Neuronal stem cell (in vitro differentiated cells): Measurements from ENCODE around the gene RNF181.

Experiments used
- DNase-seq: peaks from one replicate; pipeline ENCODE4 v3.0.0-alpha.2; 2013; ENCODE audit warnings: low spot score
- H2AFZ ChIP-seq: one replicate; pipeline ENCODE4 v1.6.1; 2013; ENCODE audit warnings: mild to moderate bottlenecking, low read length, inconsistent platforms
- H2AK5ac ChIP-seq: 2 replicates; pipeline ENCODE4 v1.6.1; 2013; ENCODE audit warnings: low read depth, mild to moderate bottlenecking, inconsistent platforms, low read length, moderate library complexity, mixed read lengths
- H2BK120ac ChIP-seq: 2 replicates; pipeline ENCODE4 v1.6.1; 2013; ENCODE audit warnings: low read depth, mild to moderate bottlenecking, inconsistent platforms, low read length, moderate library complexity, mixed read lengths
- H2BK12ac ChIP-seq: one replicate; pipeline ENCODE4 v1.6.1; 2013; ENCODE audit warnings: low read length, inconsistent platforms
- H2BK15ac ChIP-seq: 2 replicates; pipeline ENCODE4 v1.6.1; 2013; ENCODE audit warnings: mild to moderate bottlenecking, low read length, inconsistent platforms, mixed read lengths
- H2BK5ac ChIP-seq: one replicate; pipeline ENCODE4 v1.6.1; 2013; ENCODE audit warnings: inconsistent platforms, mild to moderate bottlenecking, low read length, moderate library complexity
- H3K14ac ChIP-seq: one replicate; pipeline ENCODE4 v1.6.1; 2013; ENCODE audit warnings: low read length, inconsistent platforms
- H3K18ac ChIP-seq: 2 replicates; pipeline ENCODE4 v1.6.1; 2013; ENCODE audit warnings: low read length, inconsistent platforms
- H3K23ac ChIP-seq: 2 replicates; pipeline ENCODE4 v1.6.1; 2013; ENCODE audit warnings: low read depth, mild to moderate bottlenecking, mixed read lengths, low read length, inconsistent platforms; ENCODE audit not compliant: poor library complexity
- H3K27ac ChIP-seq: replicated peaks from 3 replicates; pipeline ENCODE4 v1.5.1; 2013; ENCODE audit warnings: low read length, inconsistent platforms
- H3K27me3 ChIP-seq, 3 experiments: 2 replicates each; pipeline ENCODE4 v1.6.1; 2013; ENCODE audit warnings: low read length in 3 of 3, mild to moderate bottlenecking in 2 of 3, inconsistent platforms in 1 of 3, low read depth in 1 of 3, mixed read lengths in 1 of 3, moderate library complexity in 1 of 3; ENCODE audit not compliant: control insufficient read depth in 3 of 3, insufficient read depth in 3 of 3
- H3K36me3 ChIP-seq, 2 donors: replicated peaks in 1 of 2; 2 replicates each; pipeline ENCODE4 v1.6.1; 2013; ENCODE audit warnings: low read length in 2 of 2; ENCODE audit not compliant: control insufficient read depth in 2 of 2, insufficient read depth in 2 of 2
- H3K4ac ChIP-seq: 2 replicates; pipeline ENCODE4 v1.6.1; 2013; ENCODE audit warnings: inconsistent platforms, mild to moderate bottlenecking, low read length, moderate library complexity
- H3K4me1 ChIP-seq, 2 donors: 1 replicate in 1 of 2; 2 replicates in 1 of 2; pipeline ENCODE4 v1.6.1; 2013; ENCODE audit warnings: low read length in 2 of 2, low read depth in 1 of 2; ENCODE audit not compliant: control insufficient read depth in 2 of 2, insufficient read depth in 1 of 2
- H3K4me2 ChIP-seq: one replicate; pipeline ENCODE4 v1.6.1; 2013; ENCODE audit warnings: mild to moderate bottlenecking, low read length, inconsistent platforms; ENCODE audit not compliant: insufficient read depth, poor library complexity, severe bottlenecking
- H3K4me3 ChIP-seq, 2 donors: 2 replicates each; pipeline ENCODE4 v1.5.1; 2013; ENCODE audit warnings: low read length in 2 of 2, mild to moderate bottlenecking in 2 of 2, inconsistent platforms in 1 of 2, moderate library complexity in 1 of 2
- H3K79me1 ChIP-seq: one replicate; pipeline ENCODE4 v1.6.1; 2013; ENCODE audit warnings: low read depth, mild to moderate bottlenecking, inconsistent platforms, low read length, moderate library complexity
- H3K9ac ChIP-seq: one replicate; pipeline ENCODE4 v1.6.1; 2013; ENCODE audit warnings: mild to moderate bottlenecking, low read depth, low read length, inconsistent platforms; ENCODE audit not compliant: poor library complexity
- H3K9me3 ChIP-seq, 2 donors: replicated peaks in 1 of 2; 2 replicates each; pipeline versions ENCODE3 to v1.6.1; 2013; ENCODE audit warnings: low read length in 2 of 2, mild to moderate bottlenecking in 2 of 2, inconsistent platforms in 1 of 2, low read depth in 1 of 2, mixed read lengths in 1 of 2, moderate library complexity in 1 of 2; ENCODE audit not compliant: control insufficient read depth in 2 of 2, insufficient read depth in 1 of 2
- H4K8ac ChIP-seq: one replicate; pipeline ENCODE4 v1.6.1; 2013; ENCODE audit warnings: low read depth, mild to moderate bottlenecking, inconsistent platforms, low read length, moderate library complexity
- H4K91ac ChIP-seq: one replicate; pipeline ENCODE4 v1.6.1; 2013; ENCODE audit warnings: low read length, low read depth, mild to moderate bottlenecking, inconsistent platforms; ENCODE audit not compliant: poor library complexity
- WGBS, 2 donors: extraction: QIAGEN DNeasy Blood & Tissue Kit; methylation state at CpG; one replicate each; pipeline ENCODE4 v1.1.7; 2013; ENCODE audit warnings: missing lambda C conversion rate in 2 of 2, mixed read lengths in 1 of 2; ENCODE audit not compliant: insufficient read length in 2 of 2, insufficient replicate concordance in 1 of 2; ENCODE audit errors: extremely low coverage in 2 of 2; 5-methylcytosine and 5-hydroxymethylcytosine counted together

RNF181 gene

GRCh38 chr2:85631316-85631715 is 35.8 kb downstream of the RNF181 start:
- no peak overlapping the region for H4K8ac ChIP-seq
- no peaks in the 10 kb centered on the region for H3K4me1 ChIP-seq
- peaks cover 31 to 91% of the 10 kb centered on the region in 2 donors for H3K36me3 ChIP-seq
- WGBS, 2 donors, result no CpG with 5 or more reads among the region's 3 CpGs
- no peak overlapping the region for H4K91ac ChIP-seq
- no peak overlapping the region for H3K14ac ChIP-seq
- H3K79me1 ChIP-seq, result no peaks in the 10 kb centered on the region
- no peak overlapping the region for H3K4ac ChIP-seq
- no peak overlapping the region for H3K4me3 ChIP-seq
- H3K23ac ChIP-seq, result no peak overlapping the region
- H2BK15ac ChIP-seq, result no peak overlapping the region
- H3K27ac ChIP-seq, result no peak overlapping the region
- H3K9ac ChIP-seq, result no peak overlapping the region
- no peak for DNase-seq
- no peak overlapping the region for H3K4me2 ChIP-seq
- H3K18ac ChIP-seq, result no peak overlapping the region
- no peaks in the 10 kb centered on the region for H3K27me3 ChIP-seq
- H2AK5ac ChIP-seq, result no peak overlapping the region
- no peak overlapping the region for H2BK120ac ChIP-seq
- H2BK5ac ChIP-seq, result no peak overlapping the region
- no peak overlapping the region for H2AFZ ChIP-seq
- no peaks in the 10 kb centered on the region for H3K9me3 ChIP-seq
- H2BK12ac ChIP-seq, result no peak overlapping the region

DNA sequence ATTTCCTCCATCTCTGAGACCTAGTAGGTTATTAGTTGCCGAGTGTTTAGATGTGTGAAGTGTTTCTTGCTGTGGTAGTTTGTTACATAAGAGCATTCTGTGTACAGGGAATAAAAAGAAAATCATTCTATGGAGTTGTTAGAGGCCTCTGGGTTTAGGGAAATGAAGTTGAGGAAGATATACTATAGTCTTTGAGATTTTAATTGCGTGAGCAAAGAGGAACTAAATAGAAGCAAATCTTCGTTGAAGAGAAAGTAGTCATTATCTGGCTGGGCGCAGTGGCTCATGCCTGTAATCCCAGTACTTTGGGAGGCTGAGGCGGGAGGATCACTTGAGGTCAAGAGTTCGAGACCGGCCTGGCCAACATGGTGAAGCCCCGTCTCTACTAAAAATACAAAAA is 39.5 kb downstream of the RNF181 start:
- no peaks in the 10 kb centered on the region for H3K9me3 ChIP-seq
- no peak overlapping the region for H2AFZ ChIP-seq
- H3K4me2 ChIP-seq, result no peak overlapping the region
- no peak overlapping the region for H3K27ac ChIP-seq
- no peaks in the 10 kb centered on the region for H3K27me3 ChIP-seq
- peaks cover 49 to 92% of the 10 kb centered on the region in 2 donors for H3K36me3 ChIP-seq
- WGBS, 2 donors, result no CpG with 5 or more reads among the region's 8 CpGs
- H2BK12ac ChIP-seq, result no peak overlapping the region
- no peak for DNase-seq
- H3K14ac ChIP-seq, result no peak overlapping the region
- no peak overlapping the region for H2AK5ac ChIP-seq
- no peak overlapping the region for H3K4ac ChIP-seq
- no peak overlapping the region for H2BK5ac ChIP-seq
- H3K4me3 ChIP-seq, result no peak overlapping the region
- H2BK15ac ChIP-seq, result no peak overlapping the region
- H3K79me1 ChIP-seq, result no peaks in the 10 kb centered on the region
- no peak overlapping the region for H2BK120ac ChIP-seq
- H3K23ac ChIP-seq, result no peak overlapping the region
- H4K8ac ChIP-seq, result no peak overlapping the region
- no peak overlapping the region for H4K91ac ChIP-seq
- no peak overlapping the region for H3K9ac ChIP-seq
- no peak overlapping the region for H3K18ac ChIP-seq
- no peaks in the 10 kb centered on the region for H3K4me1 ChIP-seq

DNA sequence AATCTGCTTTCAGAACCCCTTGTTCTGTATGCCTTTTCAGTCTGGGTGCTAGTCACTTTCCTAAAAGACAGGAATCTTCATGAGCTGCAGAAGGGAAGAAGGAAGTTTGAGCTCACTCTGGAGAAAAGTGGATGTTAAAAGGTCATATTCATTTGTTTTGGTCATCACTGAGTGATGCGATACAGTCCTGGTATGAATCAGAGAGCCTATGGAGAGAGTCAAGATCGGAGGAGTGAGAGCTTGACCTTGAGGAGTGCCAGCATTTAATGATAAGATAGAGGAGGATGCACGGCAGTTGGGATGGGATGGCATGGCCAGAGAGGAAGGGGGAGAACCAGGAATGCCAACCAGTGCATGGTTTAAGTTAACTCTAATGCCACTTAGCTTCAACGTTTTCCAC is 40.1 kb downstream of the RNF181 start:
- no CpG with 5 or more reads among the region's 4 CpGs for WGBS, 2 donors
- peaks cover 46 to 92% of the 10 kb centered on the region in 2 donors for H3K36me3 ChIP-seq
- H3K79me1 ChIP-seq, result no peaks in the 10 kb centered on the region
- H2BK15ac ChIP-seq, result no peak overlapping the region
- no peaks in the 10 kb centered on the region for H3K4me1 ChIP-seq
- no peak overlapping the region for H3K14ac ChIP-seq
- no peak overlapping the region for H3K18ac ChIP-seq
- no peak overlapping the region for H3K4me3 ChIP-seq
- H3K27me3 ChIP-seq, result no peaks in the 10 kb centered on the region
- H3K23ac ChIP-seq, result no peak overlapping the region
- H2BK12ac ChIP-seq, result no peak overlapping the region
- no peak overlapping the region for H3K4me2 ChIP-seq
- no peak overlapping the region for H2AFZ ChIP-seq
- DNase-seq, result no peak
- H3K9me3 ChIP-seq, result no peaks in the 10 kb centered on the region
- no peak overlapping the region for H2BK5ac ChIP-seq
- no peak overlapping the region for H4K91ac ChIP-seq
- H4K8ac ChIP-seq, result no peak overlapping the region
- H3K9ac ChIP-seq, result no peak overlapping the region
- no peak overlapping the region for H2BK120ac ChIP-seq
- no peak overlapping the region for H3K27ac ChIP-seq
- H3K4ac ChIP-seq, result no peak overlapping the region
- no peak overlapping the region for H2AK5ac ChIP-seq

DNA sequence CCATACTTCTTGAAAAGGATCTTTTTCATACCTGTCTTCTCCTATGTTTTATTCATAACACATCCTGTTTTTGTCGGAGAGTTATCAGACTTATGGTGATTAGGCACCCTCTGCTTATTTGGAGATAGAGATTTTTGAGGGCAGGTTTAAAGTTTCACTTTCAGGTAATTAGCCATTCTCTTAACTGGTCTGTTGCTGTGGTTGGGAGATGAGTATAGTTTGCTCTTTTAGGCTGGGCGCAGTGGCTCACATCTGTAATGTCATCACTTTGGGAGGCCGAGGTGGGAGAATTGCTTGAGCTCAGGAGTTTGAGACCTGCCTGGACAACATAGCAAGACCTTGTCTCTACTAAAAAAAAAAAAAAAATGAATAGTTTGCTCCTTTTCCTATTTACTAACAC is 47.2 kb downstream of the RNF181 start:
- H3K27ac ChIP-seq, result no peak overlapping the region
- no peak overlapping the region for H2BK120ac ChIP-seq

More for the DNA sequence above, 47.2 kb downstream of the RNF181 start:
- Histone ChIP-seq H2BK5ac (no peak overlapping the region), H4K8ac (no peak overlapping the region), H3K4ac (no peak overlapping the region), H3K79me1 (no peaks in the 10 kb centered on the region), H4K91ac (no peak overlapping the region), H3K36me3 (peaks cover 54 to 98% of the 10 kb centered on the region in 2 donors), H3K9ac (no peak overlapping the region), H2AFZ (no peak overlapping the region), H3K23ac (no peak overlapping the region), H2AK5ac (no peak overlapping the region), H3K4me2 (no peak overlapping the region), H3K4me1 (no peaks in the 10 kb centered on the region), H3K27me3 (no peaks in the 10 kb centered on the region), H3K9me3 (no peaks in the 10 kb centered on the region), H3K18ac (no peak overlapping the region), H2BK12ac (no peak overlapping the region), H3K4me3 (no peak overlapping the region), H2BK15ac (no peak overlapping the region), H3K14ac (no peak overlapping the region)
- no CpG with 5 or more reads among the region's 3 CpGs for whole genome bisulfite sequencing, 2 donors
- no peak for DNase-seq
